Stimulated activated CD4-positive, alpha-beta T cell treated with anti-CD3 and anti-CD28 coated beads, Interleukin-12 subunit alpha, Interleukin-12 subunit beta, amount 100 ng/mL, for 4 hours (primary cell): Measurements from ENCODE around the gene RAD51B.

Experiments used
- DNase-seq: peaks from one replicate; pipeline ENCODE4 v3.0.0-alpha.2; 2020

Gene RAD51B

DNA sequence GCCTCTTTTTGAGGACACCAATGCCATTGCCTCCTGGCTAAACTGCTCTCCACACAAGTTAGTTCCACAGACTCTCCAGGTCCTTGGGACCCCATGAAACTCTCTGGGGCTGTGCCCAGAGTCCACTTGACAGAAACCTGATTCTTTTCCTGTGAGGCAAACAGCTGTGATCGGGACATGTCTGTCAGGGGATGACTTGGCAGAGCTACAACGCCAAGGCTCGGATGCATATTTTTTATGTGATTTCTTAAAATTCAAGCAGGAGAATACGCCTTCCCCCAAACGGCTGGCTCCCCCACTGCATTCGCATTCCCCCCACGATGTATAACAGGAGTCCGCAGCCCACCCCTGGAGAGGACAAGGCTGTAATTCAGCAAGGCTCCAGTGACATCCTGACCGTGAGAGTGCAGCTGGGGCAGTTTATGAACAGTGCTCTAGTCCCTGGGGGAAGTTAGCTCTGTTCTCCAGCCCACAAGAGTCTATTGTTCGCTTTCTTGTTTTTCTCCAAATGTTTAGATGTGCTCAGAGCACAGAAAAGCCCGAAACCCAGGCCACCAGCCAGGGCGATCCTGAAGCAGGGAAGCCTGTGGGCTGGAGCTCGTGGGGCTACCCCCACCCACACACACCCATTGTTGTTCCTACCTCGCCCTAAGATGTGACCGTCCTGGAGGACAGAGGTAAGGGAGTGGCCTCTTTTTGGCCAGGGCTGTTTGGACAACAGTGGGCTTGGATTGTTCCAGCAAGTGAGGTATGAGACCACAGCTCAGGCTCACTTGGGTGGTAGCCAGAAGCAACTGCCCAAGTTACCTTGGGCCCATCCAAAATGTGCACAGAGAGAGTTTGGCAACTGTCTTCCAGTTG is 813.8 kb downstream of the RAD51B start:
- DNase-seq: no peak

DNA sequence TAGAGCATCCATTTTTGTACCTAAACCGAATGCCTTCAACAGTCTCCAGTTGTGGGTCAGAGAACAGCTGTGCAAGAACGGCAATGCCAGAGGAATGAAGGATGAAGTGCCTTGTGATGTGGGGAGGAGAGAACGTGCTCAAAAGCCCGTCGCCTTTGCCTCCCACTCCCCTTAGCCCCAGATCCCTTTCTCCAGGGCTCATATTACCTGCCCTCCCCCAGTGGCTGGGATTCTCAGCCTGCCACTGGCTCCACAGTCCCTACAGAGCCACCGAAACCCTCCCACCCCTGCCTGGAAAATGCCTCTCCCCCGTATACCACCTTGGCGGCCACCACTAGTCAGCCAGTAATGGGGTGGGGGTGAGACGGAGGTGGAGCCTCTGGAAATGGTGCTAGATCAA is 814.8 kb downstream of the RAD51B start:
- DNase-seq: no peak

DNA sequence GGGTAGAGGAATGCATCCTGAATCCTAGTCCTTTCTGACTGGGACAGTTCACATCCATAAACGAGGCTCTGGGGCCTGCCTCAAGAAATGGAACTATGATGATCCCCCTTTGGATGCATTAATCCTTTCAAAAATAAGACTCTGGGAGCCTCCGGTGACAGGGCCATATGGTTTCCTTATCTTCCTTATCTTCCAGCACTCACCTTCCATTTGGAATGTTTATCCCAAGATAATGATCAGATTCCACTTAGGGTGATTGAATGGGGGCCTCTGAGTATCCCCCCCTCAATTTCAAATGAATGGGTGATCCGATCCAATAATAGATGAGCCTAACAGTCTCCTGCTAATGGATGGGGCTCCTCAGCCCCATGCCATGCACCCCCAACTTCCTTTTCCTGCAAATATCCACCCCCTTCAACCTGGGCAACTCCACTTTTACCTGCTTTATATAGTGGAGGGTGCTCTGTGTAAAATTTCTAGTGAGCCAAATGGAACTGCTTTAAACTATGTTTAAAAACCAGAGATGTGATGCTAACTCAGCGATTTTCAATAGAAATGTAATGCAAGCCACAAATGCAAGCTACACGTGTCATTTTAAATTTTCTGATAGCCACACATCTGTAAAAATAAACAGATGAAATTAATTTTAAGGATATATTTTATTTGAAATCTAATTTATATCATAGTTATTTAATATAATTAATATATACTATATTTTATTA is 815.5 kb downstream of the RAD51B start:
- no peak for DNase-seq

DNA sequence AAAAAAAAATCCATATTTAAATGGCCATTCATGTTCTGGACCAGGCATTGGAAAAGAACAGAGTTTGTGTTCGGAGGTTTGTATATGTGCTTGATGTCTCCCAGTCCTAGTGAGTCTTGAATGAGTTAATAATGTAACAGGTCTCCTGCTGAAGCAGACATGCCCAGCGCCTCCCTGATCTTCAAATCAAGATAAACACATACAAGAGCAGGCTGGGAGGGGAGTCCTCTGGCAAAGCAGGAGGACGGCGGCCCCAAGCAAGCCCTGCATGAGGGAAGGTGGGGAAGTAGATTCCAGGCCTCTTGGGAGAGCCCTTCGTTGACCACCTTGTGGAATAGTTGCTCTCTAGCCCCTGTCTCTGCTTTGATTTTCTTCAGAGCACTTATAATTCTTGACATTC is 817.0 kb downstream of the RAD51B start:
- DNase-seq: no peak

DNA sequence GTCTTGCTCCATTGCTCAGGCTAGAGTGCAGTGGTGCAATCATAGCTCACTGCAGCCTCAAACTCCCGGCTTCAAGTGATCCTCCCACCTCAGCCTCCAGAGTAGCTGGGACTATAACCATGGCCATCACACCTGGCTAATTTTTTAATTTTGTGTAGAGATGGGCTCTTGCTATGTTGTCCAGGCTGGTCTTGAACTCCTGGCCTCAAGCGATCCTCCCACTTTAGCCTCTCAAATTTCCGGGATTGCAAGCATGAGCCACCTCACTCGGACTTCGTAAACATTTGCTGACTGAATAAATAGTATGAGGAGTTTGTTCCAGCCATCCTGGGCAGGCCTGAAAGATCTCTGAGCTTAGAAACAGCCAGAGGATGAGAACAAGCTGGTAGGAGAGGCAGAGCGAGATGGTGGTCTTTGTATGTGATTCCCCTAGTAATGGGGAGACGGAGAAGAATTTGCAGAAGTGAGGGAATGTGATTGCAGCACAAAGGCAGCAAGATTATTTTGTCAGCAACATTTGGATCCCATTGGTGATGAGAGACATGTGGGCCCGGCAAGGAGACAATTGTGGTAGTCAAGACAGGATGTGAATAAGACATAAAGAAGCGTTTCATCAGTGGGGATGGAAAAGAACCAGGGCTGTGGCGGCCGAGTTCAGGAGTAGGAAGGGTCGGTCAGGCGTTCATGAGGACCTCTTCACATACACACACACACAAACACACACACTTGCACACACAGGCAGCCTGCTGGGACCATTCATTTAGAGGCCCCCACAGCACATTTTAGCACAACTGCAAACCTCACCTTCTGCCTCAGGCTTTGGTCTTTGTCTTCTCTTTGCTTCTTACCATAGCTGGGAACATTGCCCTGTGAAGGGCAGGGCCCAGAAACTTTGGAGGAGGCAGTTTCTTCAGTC is 817.8 kb downstream of the RAD51B start:
- DNase-seq: no peak

DNA sequence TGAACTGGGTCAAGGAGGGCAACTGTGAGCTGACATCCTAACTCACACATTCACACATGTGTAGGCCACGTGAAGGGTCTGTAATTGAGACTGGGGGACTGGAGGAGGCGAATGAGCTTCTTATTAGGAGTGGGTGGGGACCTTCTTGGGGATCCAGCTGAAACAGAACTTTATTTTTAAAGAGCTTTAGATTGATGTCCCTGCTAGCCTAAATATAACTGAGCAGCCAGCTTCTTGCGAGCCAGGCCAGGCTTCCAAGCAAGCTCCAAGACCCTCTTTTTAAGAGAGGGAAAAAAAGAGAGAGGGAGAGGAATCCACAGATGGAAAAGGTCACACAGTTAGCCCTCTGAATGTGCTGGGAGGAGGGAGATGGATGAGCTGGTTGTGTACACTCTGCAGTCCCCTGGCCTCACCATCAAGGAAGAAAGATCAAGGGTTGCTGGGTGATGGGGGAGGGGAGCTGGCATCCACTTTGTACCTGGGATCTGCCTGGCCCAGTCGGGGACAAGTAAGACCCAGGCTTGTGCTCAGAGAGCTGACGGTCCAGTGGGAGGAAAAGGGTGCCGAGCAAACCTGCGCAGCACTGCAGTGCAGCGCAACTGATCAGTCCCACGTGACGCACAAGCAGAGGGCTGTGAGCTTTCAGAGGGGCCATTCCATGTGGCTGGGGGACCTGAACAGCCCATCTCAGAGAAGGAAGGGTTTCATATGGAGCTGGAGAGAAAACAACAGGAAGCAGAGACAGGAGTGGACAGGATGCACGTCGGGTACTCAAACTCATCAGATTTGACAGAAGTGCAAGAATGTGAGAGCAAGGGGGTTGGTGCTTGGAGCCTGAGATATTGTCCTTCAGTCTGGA is 818.8 kb downstream of the RAD51B start:
- no peak for DNase-seq

DNA sequence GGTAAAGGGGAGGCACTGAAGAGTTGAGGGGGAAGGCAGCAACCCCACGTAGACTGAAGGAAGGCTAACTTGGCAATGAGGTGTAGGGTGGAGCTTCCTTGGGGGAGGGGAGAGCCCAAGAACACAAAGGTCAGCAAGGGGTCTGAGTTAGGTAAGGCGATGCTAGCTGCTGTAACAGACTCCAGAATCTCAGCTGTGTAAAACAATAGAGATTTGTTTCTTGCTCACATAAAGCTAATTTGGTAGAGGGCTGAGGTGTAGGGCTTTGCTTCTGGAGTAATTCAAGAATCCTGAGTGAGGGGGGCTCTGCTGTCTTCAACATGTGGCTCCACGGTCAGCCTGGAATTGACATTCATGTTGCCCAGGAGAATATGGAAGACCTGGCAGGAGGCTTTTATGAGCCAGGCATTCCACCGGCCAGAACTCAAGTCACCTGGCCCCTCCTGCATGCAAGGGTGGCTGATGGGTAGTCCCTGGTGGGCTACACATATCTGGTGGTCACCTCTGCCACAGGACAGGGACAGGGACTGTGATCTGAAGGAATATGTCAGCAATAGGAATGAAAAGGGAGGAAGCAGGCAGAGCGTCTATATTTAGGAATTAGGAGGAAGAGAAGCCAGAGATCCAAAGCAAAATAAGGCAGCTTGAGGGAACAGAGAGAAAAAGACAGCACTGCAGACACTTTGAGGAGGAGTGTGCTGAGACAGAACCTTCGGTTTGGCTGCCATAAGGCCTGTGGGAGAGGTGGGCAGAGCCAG is 819.6 kb downstream of the RAD51B start:
- DNase-seq: no peak

DNA sequence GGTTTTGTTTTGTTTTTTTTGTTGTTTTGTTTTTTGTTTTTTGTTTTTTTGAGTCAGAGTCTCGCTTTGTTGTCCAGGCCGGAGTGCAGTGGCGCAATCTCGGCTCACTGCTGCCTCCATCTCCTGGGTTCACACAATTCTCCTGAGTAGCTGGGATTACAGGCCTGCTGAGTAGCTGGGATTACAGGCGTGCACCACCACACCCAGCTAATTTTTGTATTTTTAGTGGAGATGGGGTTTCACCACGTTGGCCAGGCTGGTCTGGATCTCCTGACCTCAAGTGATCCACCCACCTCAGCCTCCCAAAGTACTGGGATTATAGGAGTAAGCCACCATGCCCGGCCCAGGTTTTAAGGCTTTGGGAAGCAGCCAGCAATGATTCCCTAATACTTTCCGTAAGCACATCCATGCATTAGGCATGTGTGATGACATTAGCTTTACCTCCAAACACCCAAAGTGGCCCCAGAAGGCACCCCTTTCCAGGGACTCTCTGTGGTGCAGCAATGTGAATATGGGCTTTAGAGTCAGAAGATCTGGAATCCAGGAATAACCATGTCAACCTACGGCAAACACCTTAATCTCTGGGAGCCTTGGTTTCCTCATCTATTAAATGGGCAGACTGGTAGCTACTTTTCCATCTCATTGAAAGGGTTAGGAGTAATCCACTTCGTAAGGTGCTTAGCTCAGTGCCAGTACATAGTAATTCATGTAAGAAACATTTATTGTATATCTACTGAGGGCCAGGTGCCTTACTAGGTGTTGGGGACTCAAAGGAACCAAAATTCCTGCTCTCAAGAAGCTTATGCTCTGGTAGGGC is 820.4 kb downstream of the RAD51B start:
- DNase-seq: no peak

DNA sequence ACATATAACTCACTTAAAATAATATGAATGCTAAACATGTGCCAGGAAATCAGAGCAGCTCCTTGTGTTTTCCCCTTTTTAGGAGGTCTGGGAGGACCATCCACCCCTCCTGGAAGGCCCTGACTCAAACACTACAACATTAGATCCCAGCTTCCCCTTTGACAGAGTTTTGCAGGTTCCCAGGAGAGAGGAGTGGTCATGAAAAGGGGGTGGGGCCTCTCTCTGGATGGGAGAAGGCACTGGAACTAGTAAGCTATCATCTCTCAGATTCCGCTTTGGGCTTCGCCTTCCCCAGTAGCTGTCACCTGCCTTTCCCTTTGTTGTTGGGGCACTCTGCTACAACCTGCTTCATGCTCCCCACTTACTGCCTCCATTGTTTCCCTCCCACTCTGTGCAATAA is 824.1 kb downstream of the RAD51B start:
- DNase-seq: no peak

DNA sequence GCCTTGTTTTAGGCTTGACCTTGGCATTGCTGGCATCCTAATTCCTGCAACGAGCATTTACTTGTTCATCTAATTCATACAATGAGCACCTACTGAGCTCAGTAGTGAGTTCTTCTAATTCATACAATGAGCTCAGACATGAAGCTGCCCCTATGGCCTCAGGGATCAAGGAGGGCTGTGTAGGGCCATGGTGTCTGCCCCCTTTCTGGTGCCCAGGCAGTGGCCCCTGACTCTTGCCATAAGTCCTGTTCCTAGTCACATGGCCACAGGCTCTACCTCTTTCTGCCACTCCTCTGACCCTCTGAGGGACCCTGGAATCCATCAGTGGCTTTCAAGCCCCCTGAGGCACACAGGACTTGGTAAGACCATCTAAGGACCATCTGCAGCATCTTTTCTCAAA is 824.5 kb downstream of the RAD51B start:
- no peak for DNase-seq

DNA sequence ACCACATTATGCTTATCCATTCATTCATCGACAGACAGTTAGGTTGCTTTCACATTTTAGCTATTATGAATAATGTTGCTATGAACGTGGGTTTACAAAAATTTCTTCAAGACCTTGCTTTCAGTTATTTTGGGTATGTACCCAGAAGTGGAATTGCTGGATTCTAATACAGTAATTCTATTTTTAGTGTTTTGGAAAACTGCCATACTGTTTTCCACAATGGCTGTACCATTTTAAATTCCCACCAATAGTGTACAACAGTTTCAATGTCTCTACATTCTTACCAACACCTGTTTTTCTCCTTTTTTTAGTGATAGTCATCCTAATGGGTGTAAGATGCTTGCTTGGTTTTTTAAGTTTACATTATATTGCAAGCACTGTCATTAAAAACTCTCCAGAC is 825.8 kb downstream of the RAD51B start:
- no peak for DNase-seq

DNA sequence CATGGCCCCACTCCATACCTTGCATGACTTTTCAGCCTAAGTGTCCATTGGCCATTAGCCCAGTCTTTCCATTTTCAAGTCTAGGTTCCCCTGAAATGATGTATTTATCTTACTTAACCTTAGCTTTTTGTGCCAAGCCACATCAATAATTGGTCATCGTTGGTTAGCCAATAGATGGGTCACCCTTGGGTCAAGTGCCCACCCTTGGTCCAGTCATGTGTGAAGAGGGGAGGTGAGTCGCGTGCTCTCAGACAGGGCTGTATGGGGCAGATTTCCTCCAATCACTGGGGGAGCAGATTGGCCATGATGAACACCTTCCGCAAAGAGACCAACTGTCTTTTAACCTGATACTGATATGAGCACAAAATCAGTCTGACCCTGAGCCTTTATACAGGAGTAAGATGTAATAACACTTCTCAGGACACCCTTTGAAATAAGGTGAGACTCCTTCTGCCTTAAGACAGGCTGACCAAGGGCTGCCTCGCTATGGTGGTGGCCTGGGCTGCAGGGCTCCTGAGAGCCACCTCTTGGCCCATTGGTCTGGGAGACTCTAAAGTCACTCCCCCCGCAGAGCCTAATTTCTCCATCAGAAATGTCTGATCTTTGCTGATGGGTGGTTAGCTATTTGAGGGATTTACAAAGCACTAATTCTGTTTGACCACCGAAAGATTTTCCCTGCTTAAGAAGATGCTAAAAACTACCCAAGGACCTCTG is 830.1 kb downstream of the RAD51B start:
- no peak for DNase-seq

DNA sequence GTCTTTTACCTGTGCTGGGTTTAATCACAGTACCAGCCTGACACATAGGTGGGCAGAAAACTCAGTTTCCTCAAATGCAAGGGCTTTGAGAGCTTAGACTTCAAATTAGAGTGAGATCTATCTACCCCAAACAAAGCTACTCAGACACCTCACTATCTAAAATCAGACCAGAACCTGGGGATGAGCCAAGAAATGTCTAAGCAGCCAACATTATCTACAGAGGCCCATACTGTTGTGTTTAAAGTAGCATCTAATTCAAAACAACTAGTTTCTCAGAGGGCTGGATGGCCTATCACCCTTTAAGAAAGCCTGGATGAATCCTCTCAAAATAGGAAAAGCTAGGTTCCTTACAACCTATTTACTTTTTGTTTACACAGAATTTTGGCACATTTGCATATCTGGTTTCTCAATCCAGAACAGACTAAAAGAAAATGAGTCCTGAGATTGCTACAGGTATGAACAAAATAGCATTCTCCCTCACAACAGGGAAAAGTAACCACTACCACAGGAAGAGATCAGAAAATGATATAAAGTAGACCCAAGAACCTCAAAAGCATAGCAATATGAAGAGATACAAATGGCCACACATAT is 830.9 kb downstream of the RAD51B start:
- no peak for DNase-seq

DNA sequence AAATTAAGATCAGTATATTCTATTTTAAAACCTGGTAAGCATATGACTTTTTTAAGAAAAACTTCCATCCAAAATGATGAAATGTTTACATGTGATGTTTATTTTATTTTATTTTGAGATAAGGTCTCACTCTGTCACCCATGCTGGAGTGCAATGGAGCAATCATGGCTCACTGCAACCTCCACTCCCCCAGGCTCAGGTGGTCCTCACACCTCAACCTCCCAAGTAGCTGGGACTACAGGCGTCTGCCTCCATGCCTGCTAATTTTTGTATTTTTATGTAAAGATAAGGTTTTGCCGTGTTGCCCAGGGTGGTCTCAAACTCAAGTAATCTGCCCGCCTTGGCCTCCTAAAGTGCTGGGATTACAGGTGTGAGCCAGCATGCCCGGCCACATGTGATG is 831.5 kb downstream of the RAD51B start:
- DNase-seq: no peak

DNA sequence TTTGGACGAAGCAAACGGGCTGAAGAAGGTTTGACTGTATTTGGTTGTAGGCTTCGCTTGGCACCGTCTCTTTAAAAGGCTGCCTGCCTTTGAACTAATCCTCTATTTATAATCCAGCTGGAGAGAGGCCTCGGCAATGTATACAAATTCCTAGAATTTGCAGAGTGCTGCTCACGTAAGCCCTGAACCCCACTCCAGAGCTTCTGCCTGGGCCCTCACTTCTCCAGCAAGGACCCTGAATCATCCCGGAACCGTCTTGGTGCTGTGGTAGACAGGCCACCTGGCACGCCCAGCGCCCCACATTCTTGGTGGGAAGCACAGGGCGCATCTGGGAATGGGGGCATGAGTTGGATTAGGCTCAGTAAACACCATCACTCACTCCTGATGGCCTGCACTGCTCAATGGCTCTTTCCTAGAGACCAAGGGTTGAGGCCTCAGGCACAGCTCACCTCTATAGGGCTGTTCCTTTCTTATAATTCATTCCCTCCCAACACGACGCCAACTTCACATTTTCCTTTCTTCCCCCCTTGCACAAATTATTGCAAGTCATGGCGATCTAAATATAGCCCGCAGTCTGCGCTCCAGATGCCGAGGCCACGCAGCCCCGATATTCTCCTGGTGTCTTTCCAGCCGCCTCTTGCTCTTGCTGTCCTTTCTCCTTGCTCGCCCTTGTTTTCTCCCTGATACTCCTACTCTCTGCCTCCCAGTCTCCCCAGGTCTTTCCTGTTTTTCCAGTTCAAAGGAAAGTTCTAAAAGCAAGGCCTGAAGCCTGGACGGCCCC is 832.3 kb downstream of the RAD51B start:
- no peak for DNase-seq

DNA sequence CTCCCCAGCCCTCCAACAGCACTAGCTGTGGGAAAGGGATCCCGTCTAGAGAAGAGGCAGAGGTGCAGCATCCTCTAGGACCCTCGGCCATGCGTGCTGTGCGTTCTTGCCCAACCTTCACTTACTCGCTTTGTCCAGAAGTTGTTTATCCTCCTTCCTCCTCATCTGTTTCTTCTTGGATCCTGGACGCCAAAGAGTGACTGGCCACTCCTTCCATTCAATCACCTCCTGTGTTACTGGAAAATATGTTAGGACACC is 832.8 kb downstream of the RAD51B start:
- DNase-seq: no peak

DNA sequence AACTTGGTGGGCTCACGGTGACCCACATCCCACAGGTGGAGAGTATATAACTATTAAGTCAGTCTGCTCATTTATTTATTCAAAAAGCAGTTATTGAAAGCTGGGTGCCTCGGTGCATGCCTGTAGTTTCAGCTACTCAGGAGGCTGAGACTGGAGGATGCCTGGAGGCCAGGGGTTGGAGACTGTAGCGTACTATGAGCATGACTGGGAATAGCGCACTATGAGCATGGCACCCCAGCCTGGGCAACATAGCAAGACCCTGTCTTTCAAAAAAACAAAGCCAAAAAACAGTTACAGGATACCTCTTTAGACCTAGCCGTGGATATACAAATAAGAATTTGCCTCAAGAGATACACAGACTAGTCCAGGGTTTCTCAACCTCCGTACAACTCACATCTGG is 833.5 kb downstream of the RAD51B start:
- DNase-seq: no peak

DNA sequence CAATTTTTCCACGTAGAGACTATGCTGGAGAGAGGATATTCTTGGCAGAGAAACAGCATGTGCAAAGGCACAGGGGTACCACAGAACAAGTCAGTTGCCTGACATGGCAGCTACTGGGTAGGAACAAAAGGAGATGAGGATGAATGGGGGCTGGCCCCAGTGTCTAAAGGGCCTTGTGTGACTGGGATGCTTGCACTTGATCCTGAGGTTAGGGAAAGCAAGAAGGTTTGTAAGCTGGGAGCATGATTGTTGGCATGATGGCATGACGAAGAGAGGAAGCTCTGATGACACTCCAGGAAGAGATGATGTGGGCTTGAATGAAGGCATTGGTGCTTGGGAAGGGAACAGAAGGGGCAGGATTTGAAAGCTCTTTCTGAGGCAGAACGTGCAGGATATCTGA is 834.2 kb downstream of the RAD51B start:
- DNase-seq: no peak

DNA sequence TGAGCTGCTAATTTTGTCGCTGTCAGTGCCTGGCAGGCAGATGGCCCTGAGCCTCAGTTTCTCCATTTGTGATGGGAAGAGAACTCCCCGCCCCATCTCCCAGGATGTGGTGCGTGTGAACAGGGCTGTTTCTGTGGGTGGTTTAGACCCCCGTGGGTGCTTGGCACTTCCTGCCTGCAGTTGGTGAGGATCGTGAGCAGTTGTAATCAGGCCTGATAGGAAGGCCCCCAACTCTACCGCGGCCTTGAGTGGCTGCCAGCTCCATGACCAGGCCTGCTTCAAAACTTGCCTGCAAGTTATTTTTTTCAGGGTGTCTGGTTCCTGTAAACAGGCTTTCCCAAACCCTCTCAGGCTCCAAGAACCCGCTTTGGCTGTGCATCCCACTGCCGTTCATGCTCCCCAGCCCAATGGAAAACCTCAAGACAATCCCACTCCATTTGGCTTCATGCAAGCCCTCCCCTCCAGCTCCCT is 834.9 kb downstream of the RAD51B start:
- no peak for DNase-seq
